Measurements from ENCODE around the gene SLC16A8.
A peak's percentile ranks its signal among the peaks of the same experiment; 100 is the strongest.
"Not testable (repeated sequence)": the region's sequence is repeated elsewhere in the genome, so short reads cannot be mapped to it uniquely, and the experiment has no call there.

The SLC16A8 gene

GRCh38 chr22:38083931-38084631, at the start of gene SLC16A8:
Gene SLC16A8, minus strand, starts transcription at chr22:38084184. Its CDS starts 1,311 bp downstream, at chr22:38082873.
- no peak for DNase-seq (ENCODE audit: low spot score)

- DNase-seq (ENCODE audit: low spot score): no peak
Observed at GRCh38 chr22:38133331-38133730, 49.3 kb upstream of the SLC16A8 start.

- no peak for DNase-seq (ENCODE audit: low spot score)
Observed at GRCh38 chr22:38132794-38133193, 48.8 kb upstream of the SLC16A8 start.

- no peak for DNase-seq (ENCODE audit: low spot score)
Observed at GRCh38 chr22:38132136-38132535, 48.2 kb upstream of the SLC16A8 start.

- DNase-seq (ENCODE audit: low spot score): no peak
Observed at GRCh38 chr22:38131399-38131798, 47.4 kb upstream of the SLC16A8 start.

GRCh38 chr22:38129856-38130255, 45.9 kb upstream of the SLC16A8 start:
- DNase-seq (ENCODE audit: low spot score): no peak

- DNase-seq (ENCODE audit: low spot score): peak; percentile 8
Observed at GRCh38 chr22:38129021-38129420, 45.0 kb upstream of the SLC16A8 start.

GRCh38 chr22:38127869-38128268, 43.9 kb upstream of the SLC16A8 start:
- DNase-seq (ENCODE audit: low spot score): no peak

GRCh38 chr22:38126928-38127668, 43.1 kb upstream of the SLC16A8 start:
- no peak for DNase-seq (ENCODE audit: low spot score)

GRCh38 chr22:38125751-38126201, 41.8 kb upstream of the SLC16A8 start:
- DNase-seq (ENCODE audit: low spot score): no peak

GRCh38 chr22:38125038-38125610, 41.1 kb upstream of the SLC16A8 start:
- no peak for DNase-seq (ENCODE audit: low spot score)

GRCh38 chr22:38124236-38124974, 40.4 kb upstream of the SLC16A8 start:
- DNase-seq (ENCODE audit: low spot score): peak; percentile 27

GRCh38 chr22:38122616-38123015, 38.6 kb upstream of the SLC16A8 start:
- DNase-seq (ENCODE audit: low spot score): no peak

- DNase-seq (ENCODE audit: low spot score): no peak
Observed at GRCh38 chr22:38120359-38121110, 36.6 kb upstream of the SLC16A8 start.

- not testable (repeated sequence) for DNase-seq (ENCODE audit: low spot score)
Observed at GRCh38 chr22:38118747-38119146, 34.8 kb upstream of the SLC16A8 start.

- no peak for DNase-seq (ENCODE audit: low spot score)
Observed at GRCh38 chr22:38118182-38118581, 34.2 kb upstream of the SLC16A8 start.

GRCh38 chr22:38117556-38117955, 33.6 kb upstream of the SLC16A8 start:
- DNase-seq (ENCODE audit: low spot score): not testable (repeated sequence)

GRCh38 chr22:38115423-38116205, 31.6 kb upstream of the SLC16A8 start:
- DNase-seq (ENCODE audit: low spot score): no peak

GRCh38 chr22:38114484-38115398, 30.8 kb upstream of the SLC16A8 start:
- peak; percentile 93 for DNase-seq (ENCODE audit: low spot score)

GRCh38 chr22:38112381-38112780, 28.4 kb upstream of the SLC16A8 start:
- no peak for DNase-seq (ENCODE audit: low spot score)

Data from D341Med (cell line).